Spleen (tissue), 11 donors: ENCODE results near the gene CCDC54. TPM values are rescaled to one million over a fixed set of nuclear protein-coding genes. Genes with fewer than 3 reads are reported as not detected.

Source experiments
- DNase-seq: peaks from one replicate; pipeline ENCODE4 v3.0.0-alpha.2; 2020
- H3K27ac ChIP-seq, 8 donors: fragments of 200-600 bp; sonication (generic) in 7 of 8; 1 replicate in 4 of 8; 2 replicates in 4 of 8; pipeline versions ENCODE4 v1.5.0 to v1.8.0; 2016 to 2021; ENCODE audit warnings: inconsistent platforms in 4 of 8, mild to moderate bottlenecking in 4 of 8, moderate library complexity in 1 of 8
- H3K27me3 ChIP-seq, 7 donors: fragments of 200-600 bp; sonication (generic) in 6 of 7; replicated peaks in 1 of 7; 1 replicate in 4 of 7; 2 replicates in 3 of 7; pipeline versions ENCODE4 v1.5.0 to v1.8.0; 2016 to 2021; ENCODE audit warnings: inconsistent platforms in 3 of 7, mild to moderate bottlenecking in 1 of 7
- H3K36me3 ChIP-seq, 6 donors: fragments of 200-600 bp; sonication (generic) in 5 of 6; 1 replicate in 4 of 6; 2 replicates in 2 of 6; pipeline versions ENCODE4 v1.5.0 to v1.8.0; 2016 to 2021; ENCODE audit warnings: inconsistent platforms in 2 of 6
- H3K4me1 ChIP-seq, 6 donors: fragments of 200-600 bp; sonication (generic) in 5 of 6; 1 replicate in 3 of 6; 2 replicates in 3 of 6; pipeline versions ENCODE4 v1.5.0 to v1.8.0; 2016 to 2021; ENCODE audit warnings: inconsistent platforms in 3 of 6
- H3K4me3 ChIP-seq, 8 donors: fragments of 200-600 bp; sonication (generic) in 7 of 8; 1 replicate in 4 of 8; 2 replicates in 4 of 8; pipeline versions ENCODE4 v1.5.0 to v1.8.0; 2016 to 2021; ENCODE audit warnings: inconsistent platforms in 4 of 8, mild to moderate bottlenecking in 4 of 8, moderate library complexity in 2 of 8
- H3K9me3 ChIP-seq, 8 donors: fragments of 200-600 bp; sonication (generic) in 7 of 8; 1 replicate in 4 of 8; 2 replicates in 4 of 8; pipeline versions ENCODE4 v1.5.0 to v1.8.0; 2016 to 2021; ENCODE audit warnings: inconsistent platforms in 4 of 8
- CTCF ChIP-seq, 11 experiments: fragments of 200-600 bp in 7 of 11; fragments of 450-650 bp in 4 of 11; sonication (generic) in 4 of 11; IDR thresholded peaks in 8 of 11; conservative IDR thresholded peaks in 3 of 11; 1 replicate in 7 of 11; 2 replicates in 4 of 11; pipeline versions ENCODE4 v1.4.0 to v1.8.0; 2016 to 2021; ENCODE audit warnings: antibody characterized with exemption in 11 of 11, inconsistent platforms in 4 of 11, mild to moderate bottlenecking in 1 of 11
- POLR2A ChIP-seq, 3 donors: fragments of 450-650 bp; IDR thresholded peaks; one replicate each; pipeline ENCODE4 v1.5.1; 2017; ENCODE audit warnings: antibody characterized with exemption in 3 of 3, mild to moderate bottlenecking in 1 of 3
- POLR2AphosphoS5 ChIP-seq, 3 donors: sonication (generic); formaldehyde crosslinking; IDR thresholded peaks; one replicate each; pipeline ENCODE4 v1.5.1; 2017; ENCODE audit warnings: antibody characterized with exemption in 3 of 3
- WGBS, 5 donors: extraction: QIAGEN DNeasy Blood & Tissue Kit in 3 of 5; methylation state at CpG; one replicate each; pipeline versions ENCODE4 v1.1.5 to v1.1.7; 2013 to 2018; 5-methylcytosine and 5-hydroxymethylcytosine counted together
- intact Hi-C: fragments of 100-400 bp; cut with DNase I; formaldehyde crosslinking; loops from one replicate; pipeline ENCODE4 v1.15.0; 2023; ENCODE audit warnings: low total_unique reads
- polyA plus RNA-seq, 3 donors: library from polyadenylated mRNA; stranded (reverse); fragments of 200-250 nt; gene quantifications; one replicate each; pipeline ENCODE4 v1.2.1, GENCODE V29; 2013
- total RNA-seq, 7 donors: library from RNA; depleted of rRNA in 3 of 7; stranded (reverse); fragments of >200 nt in 3 of 7; fragmentation: NEBNext Ultra II Directional in 4 of 7; extraction: Animal tissue kit (Norgen Biotek cat#: 25700) in 4 of 7; gene quantifications; one replicate each; pipeline versions ENCODE4 v1.1.0 to v1.2.1, GENCODE V29; 2016 to 2021
- donor health status: healthy with polysubstance abuse.
- donor health status: DM: no; HTN: no; CAD: no; lungs with moderate emphysema.
- donor health status: DM: no; HTN: no; CAD: no.
- donor health status: Bipolar disorder and iron deficiency.
- donor health status: healthy.
- donor health status: DM: no; HTN: no; CAD: no.
- donor health status: DM: yes; HTN: yes; CAD: no.

Gene CCDC54
- total and polyA plus RNA-seq, 10 donors: not detected

- H3K4me1 ChIP-seq: no peaks in the 10 kb centered on the region
- no peaks in the 10 kb centered on the region for H3K9me3 ChIP-seq
- TF ChIP-seq POLR2A (IDR thresholded peaks at IDR 0.05) (no peak), CTCF (IDR thresholded peaks at IDR 0.05 in 8 of 11, conservative IDR thresholded peaks at IDR 0.05 in 3 of 11) (no peak), POLR2AphosphoS5 (IDR thresholded peaks at IDR 0.05) (no peak)
- H3K36me3 ChIP-seq: no peaks in the 10 kb centered on the region
- intact Hi-C loops: no loop called here
- WGBS, 5 donors: 72 to 88% (median 85%) methylated on average over 3 of the region's 3 CpGs
- H3K27me3 ChIP-seq: no peaks in the 10 kb centered on the region
- no peak for DNase-seq
- no peak overlapping the region for H3K4me3 ChIP-seq
- no peak overlapping the region for H3K27ac ChIP-seq
These were observed 15.6 kb upstream of the CCDC54 start for GRCh38 chr3:107361633-107362032.

- Histone ChIP-seq H3K27me3 (no peaks in the 10 kb centered on the region), H3K27ac (no peak overlapping the region), H3K4me1 (peaks cover 0 to 7% (median 0%) of the 10 kb centered on the region in 6 donors), H3K9me3 (no peaks in the 10 kb centered on the region), H3K4me3 (no peak overlapping the region), H3K36me3 (no peaks in the 10 kb centered on the region)
- no peak for DNase-seq
- TF ChIP-seq POLR2A (IDR thresholded peaks at IDR 0.05): no peak
- no peak for TF ChIP-seq CTCF (IDR thresholded peaks at IDR 0.05 in 8 of 11, conservative IDR thresholded peaks at IDR 0.05 in 3 of 11)
- no peak for TF ChIP-seq POLR2AphosphoS5 (IDR thresholded peaks at IDR 0.05)
- WGBS, 5 donors: 87 to 95% (median 91%) methylated on average over 4 of the region's 4 CpGs
- intact Hi-C loops: no loop called here
These were observed 12.2 kb upstream of the CCDC54 start for GRCh38 chr3:107365051-107365450.

- no peak overlapping the region for H3K27ac ChIP-seq
These were observed 10.5 kb upstream of the CCDC54 start for GRCh38 chr3:107366766-107367165.

GRCh38 chr3:107367353-107367752 is 9.9 kb upstream of the CCDC54 start:
- peak overlapping the region in 1 of 8 donors; percentile 32 for H3K4me3 ChIP-seq
- intact Hi-C loops: no loop called here
- no peak for DNase-seq
- TF ChIP-seq POLR2A (IDR thresholded peaks at IDR 0.05): no peak
- TF ChIP-seq POLR2AphosphoS5 (IDR thresholded peaks at IDR 0.05): no peak
- TF ChIP-seq CTCF (IDR thresholded peaks at IDR 0.05 in 8 of 11, conservative IDR thresholded peaks at IDR 0.05 in 3 of 11): no peak
- no peaks in the 10 kb centered on the region for H3K9me3 ChIP-seq
- WGBS, 5 donors: 31 to 52% (median 47%) methylated on average over 5 of the region's 5 CpGs
- H3K27ac ChIP-seq: no peak overlapping the region
- H3K4me1 ChIP-seq: peaks cover 0 to 7% (median 0%) of the 10 kb centered on the region in 6 donors
- H3K27me3 ChIP-seq: no peaks in the 10 kb centered on the region
- no peaks in the 10 kb centered on the region for H3K36me3 ChIP-seq

More at GRCh38 chr3:107366766-107367165, 10.5 kb upstream of the CCDC54 start:
- no peaks in the 10 kb centered on the region for H3K36me3 ChIP-seq
- intact Hi-C loops: no loop called here
- TF ChIP-seq CTCF (IDR thresholded peaks at IDR 0.05 in 8 of 11, conservative IDR thresholded peaks at IDR 0.05 in 3 of 11) (no peak), POLR2A (IDR thresholded peaks at IDR 0.05) (no peak), POLR2AphosphoS5 (IDR thresholded peaks at IDR 0.05) (no peak)
- WGBS, 5 donors: 73 to 83% (median 79%) methylated on average over 3 of the region's 3 CpGs
- no peak for DNase-seq
- no peak overlapping the region for H3K4me3 ChIP-seq
- H3K27me3 ChIP-seq: no peaks in the 10 kb centered on the region
- peaks cover 0 to 7% (median 0%) of the 10 kb centered on the region in 6 donors for H3K4me1 ChIP-seq
- no peaks in the 10 kb centered on the region for H3K9me3 ChIP-seq
